Activated CD4-positive, alpha-beta T cell treated with anti-CD3 and anti-CD28 coated beads, Interleukin-2, amount 10 ng/mL, durations not matched to agents 7 days and 5 days (primary cell): Measurements from ENCODE around the gene ALDH16A1. TPM values are rescaled to one million over a fixed set of nuclear protein-coding genes. Genes with fewer than 3 reads are reported as not detected.
A peak's percentile ranks its signal among the peaks of the same experiment; 100 is the strongest.
"Not testable (repeated sequence)": the region's sequence is repeated elsewhere in the genome, so short reads cannot be mapped to it uniquely, and the experiment has no call there.

ENCODE experiments used
- CTCF ChIA-PET: fragments of 350-600 bp; sonication (Branson Sonifier 250); formaldehyde crosslinking; loops from one replicate; lab custom pipeline; 2021; ENCODE audit warnings: antibody characterized with exemption; lab: Charles Lee
- POLR2A ChIA-PET: fragments of 350-600 bp; sonication (Branson Sonifier 250); formaldehyde crosslinking; loops from one replicate; lab custom pipeline; 2021; ENCODE audit warnings: antibody characterized with exemption; lab: Charles Lee
- DNase-seq: peaks from one replicate; pipeline ENCODE4 v3.0.0-alpha.2; 2020
- H3K27ac Mint-ChIP-seq: one replicate; pipeline ENCODE4 v1.8.0; 2021; ENCODE audit warnings: mild to moderate bottlenecking, moderate library complexity, mixed read lengths
- H3K27me3 Mint-ChIP-seq: one replicate; pipeline ENCODE4 v1.8.0; 2021; ENCODE audit warnings: mixed read lengths
- H3K36me3 Mint-ChIP-seq: one replicate; pipeline ENCODE4 v1.8.0; 2021; ENCODE audit warnings: low read depth, mixed read lengths
- H3K4me1 Mint-ChIP-seq: one replicate; pipeline ENCODE4 v1.8.0; 2021; ENCODE audit warnings: mixed read lengths
- H3K4me3 Mint-ChIP-seq: one replicate; pipeline ENCODE4 v1.8.0; 2021; ENCODE audit warnings: mild to moderate bottlenecking, moderate library complexity, mixed read lengths
- H3K9me3 Mint-ChIP-seq: one replicate; pipeline ENCODE4 v1.8.0; 2021; ENCODE audit warnings: mixed read lengths
- total RNA-seq, 2 experiments: library from RNA; stranded (reverse); gene quantifications; one replicate each; pipeline ENCODE4 v1.2.3, GENCODE V29; 2021

The ALDH16A1 gene
- total RNA-seq, 2 experiments from 2014 or later: 49.2 to 60.4 TPM

- peaks cover 60% of the 10 kb centered on the region for H3K4me1 Mint-ChIP-seq
- H3K27me3 Mint-ChIP-seq: peaks cover 32% of the 10 kb centered on the region
- POLR2A ChIA-PET, DNase-seq, H3K9me3 Mint-ChIP-seq: not testable (repeated sequence)
- peaks cover 30% of the 10 kb centered on the region for H3K36me3 Mint-ChIP-seq
- CTCF ChIA-PET: interaction anchor here (0.6 to 1.1 kb wide), 7 partner anchors 20 to 836 kb away, joined by 3 to 4 read pairs (median 3); partner anchors contain the start of gene RRAS
- peak overlapping the region; percentile 91 for H3K27ac Mint-ChIP-seq
- peak overlapping the region; percentile 79 for H3K4me3 Mint-ChIP-seq
Observed at GRCh38 chr19:49444100-49444700, 8.8 kb upstream of the ALDH16A1 start.

DNA sequence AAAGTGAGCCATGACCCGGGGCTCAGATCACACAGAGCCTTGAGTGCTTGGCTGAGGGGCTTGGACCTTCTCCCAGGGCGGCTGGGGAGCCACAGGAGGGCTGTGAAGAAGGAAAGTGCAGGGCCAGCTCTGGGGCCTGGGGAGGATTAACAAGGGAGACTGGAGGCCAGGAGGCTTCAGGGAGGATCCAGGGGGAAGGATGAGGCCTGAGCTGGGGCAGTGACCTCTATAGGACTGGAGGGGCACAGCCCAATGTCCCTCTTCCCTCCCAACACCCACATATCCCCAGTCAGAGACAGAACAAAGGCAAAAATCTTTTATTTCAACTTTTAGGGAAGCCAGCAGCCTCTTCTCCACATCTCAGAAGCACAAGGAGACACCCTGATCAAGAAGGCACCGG is 7.0 kb upstream of the ALDH16A1 start:
- Mint-ChIP-seq H3K9me3 (no peaks in the 10 kb centered on the region), H3K4me3 (no peak overlapping the region), H3K36me3 (peaks cover 39% of the 10 kb centered on the region), H3K27me3 (peaks cover 14% of the 10 kb centered on the region), H3K4me1 (peaks cover 67% of the 10 kb centered on the region), H3K27ac (peak overlapping the region; percentile 41)
- DNase-seq: no peak
- POLR2A ChIA-PET: no interaction called here
- CTCF ChIA-PET: interaction anchor here (0.7 to 1.6 kb wide), 2 partner anchors 54 to 189 kb away, joined by 3 to 6 read pairs; no protein-coding TSS in a partner anchor

DNA sequence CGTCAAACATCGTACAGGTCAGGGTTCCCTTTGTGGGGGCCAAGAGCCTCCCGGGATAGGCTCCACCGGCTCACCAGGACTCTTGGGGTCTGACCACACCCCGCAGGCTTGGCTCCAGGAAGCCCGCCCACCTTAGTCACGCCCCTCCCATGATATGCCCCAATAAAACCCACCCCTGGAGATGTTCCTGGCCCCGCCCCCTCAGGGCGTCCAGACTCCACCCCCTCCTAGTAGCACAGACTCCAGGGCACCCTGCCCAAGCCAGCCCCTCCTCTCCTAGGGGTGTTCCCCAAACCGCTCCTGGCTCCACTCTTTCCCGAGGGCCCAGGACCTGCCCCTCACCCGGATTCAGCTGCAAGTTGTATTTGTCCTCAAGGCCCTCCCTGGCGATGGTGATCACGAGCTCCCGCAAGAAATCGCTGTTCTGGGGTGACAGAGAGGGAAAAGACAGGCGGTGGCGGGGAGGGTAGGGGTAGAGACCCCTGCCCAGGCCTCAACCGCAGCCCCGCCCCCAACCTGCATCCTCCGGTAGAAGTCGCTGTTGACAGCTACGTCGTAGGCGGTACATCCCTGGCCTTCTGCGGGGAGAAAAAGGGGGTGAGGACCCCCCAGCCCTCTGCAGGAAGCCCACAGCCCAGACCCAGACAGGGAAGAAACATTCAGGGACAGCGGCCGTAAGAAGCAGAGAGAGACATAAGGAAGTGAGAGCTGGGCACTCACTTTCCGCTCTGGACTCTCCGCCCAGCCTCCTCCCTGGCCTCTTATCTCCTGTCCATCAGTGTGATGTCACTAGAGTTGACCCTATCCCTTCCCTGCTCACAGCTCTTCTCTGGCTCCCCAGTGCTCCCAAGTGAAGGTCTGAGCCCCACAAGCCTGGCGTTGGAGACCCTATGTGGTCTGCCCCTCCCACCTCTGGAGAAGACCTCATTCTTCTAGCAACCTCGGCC is 5.3 kb upstream of the ALDH16A1 start:
- H3K27ac Mint-ChIP-seq: no peak overlapping the region

GRCh38 chr19:49448432-49448786 is 4.6 kb upstream of the ALDH16A1 start:
- Mint-ChIP-seq H3K9me3 (no peaks in the 10 kb centered on the region), H3K27ac (peak overlapping the region; percentile 68), H3K4me1 (peaks cover 65% of the 10 kb centered on the region), H3K36me3 (peaks cover 46% of the 10 kb centered on the region), H3K27me3 (no peaks in the 10 kb centered on the region), H3K4me3 (no peak overlapping the region)
- ChIA-PET CTCF (interaction anchor here (1.0 kb wide), 1 partner anchor 22 kb away, joined by 5 read pairs; no protein-coding TSS in a partner anchor), POLR2A (no interaction called here)
- no peak for DNase-seq

More for the DNA sequence above, 5.3 kb upstream of the ALDH16A1 start:
- CTCF ChIA-PET: interaction anchor here (1.0 to 1.3 kb wide), 2 partner anchors 23 to 26 kb away, joined by 3 to 5 read pairs; partner anchors contain the start of gene FLT3LG
- Mint-ChIP-seq H3K9me3 (no peaks in the 10 kb centered on the region), H3K27me3 (peaks cover under 1% of the 10 kb centered on the region), H3K36me3 (peaks cover 44% of the 10 kb centered on the region), H3K4me3 (no peak overlapping the region), H3K4me1 (peaks cover 65% of the 10 kb centered on the region)
- DNase-seq: no peak
- POLR2A ChIA-PET: no interaction called here

DNA sequence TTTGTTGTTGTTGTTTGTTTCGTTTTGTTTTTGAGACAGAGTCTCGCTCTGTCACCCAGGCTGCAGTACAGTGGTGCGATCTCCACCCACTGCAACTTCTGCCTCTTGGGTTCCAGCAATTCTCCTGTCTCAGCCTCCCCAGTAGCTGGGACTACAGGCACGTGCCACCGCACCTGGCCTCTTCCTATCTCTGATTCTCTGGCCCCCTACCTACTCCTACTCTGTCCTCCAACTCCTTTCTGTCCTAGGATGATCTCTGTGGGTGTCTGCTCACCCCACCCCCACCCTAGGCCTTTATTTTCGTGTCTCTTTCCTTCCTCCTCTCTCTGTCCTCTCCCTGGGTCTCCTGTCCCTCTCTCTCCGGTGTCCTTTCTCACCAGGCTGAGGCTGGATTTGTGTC is 2.6 kb upstream of the ALDH16A1 start:
- no peaks in the 10 kb centered on the region for H3K27me3 Mint-ChIP-seq
- peaks cover 61% of the 10 kb centered on the region for H3K4me1 Mint-ChIP-seq
- no peak for DNase-seq
- H3K4me3 Mint-ChIP-seq: peak overlapping the region; percentile 98
- CTCF ChIA-PET: interaction anchor here (0.8 to 2.1 kb wide), 5 partner anchors 8 to 23 kb away, joined by 3 to 15 read pairs (median 4); partner anchors contain the start of gene FLT3LG
- H3K36me3 Mint-ChIP-seq: peaks cover 42% of the 10 kb centered on the region
- POLR2A ChIA-PET: no interaction called here
- no peaks in the 10 kb centered on the region for H3K9me3 Mint-ChIP-seq
- peak overlapping the region; percentile 100 for H3K27ac Mint-ChIP-seq

GRCh38 chr19:49451430-49452181 is 1.4 kb upstream of the ALDH16A1 start, which contains the start of gene PIH1D1:
Gene PIH1D1 (minus strand): TSS chr19:49451814. CDS start chr19:49451574, 240 bp downstream.
- H3K36me3 Mint-ChIP-seq: peaks cover 45% of the 10 kb centered on the region
- H3K27ac Mint-ChIP-seq: peak within 1 kb of the TSS; percentile 100
- peaks cover 62% of the 10 kb centered on the region for H3K4me1 Mint-ChIP-seq
- POLR2A ChIA-PET: interaction anchor here (0.9 kb wide), 1 partner anchor 35 kb away, joined by 3 read pairs; no protein-coding TSS in a partner anchor
- peak; percentile 99 for DNase-seq
- CTCF ChIA-PET: interaction anchor here (0.7 to 2.6 kb wide), 11 partner anchors 9 to 60 kb away, joined by 3 to 17 read pairs (median 4); partner anchors contain the start of gene FLT3LG
- H3K4me3 Mint-ChIP-seq: peak within 1 kb of the TSS; percentile 98
- no peaks in the 10 kb centered on the region for H3K9me3 Mint-ChIP-seq
- no peaks in the 10 kb centered on the region for H3K27me3 Mint-ChIP-seq

DNA sequence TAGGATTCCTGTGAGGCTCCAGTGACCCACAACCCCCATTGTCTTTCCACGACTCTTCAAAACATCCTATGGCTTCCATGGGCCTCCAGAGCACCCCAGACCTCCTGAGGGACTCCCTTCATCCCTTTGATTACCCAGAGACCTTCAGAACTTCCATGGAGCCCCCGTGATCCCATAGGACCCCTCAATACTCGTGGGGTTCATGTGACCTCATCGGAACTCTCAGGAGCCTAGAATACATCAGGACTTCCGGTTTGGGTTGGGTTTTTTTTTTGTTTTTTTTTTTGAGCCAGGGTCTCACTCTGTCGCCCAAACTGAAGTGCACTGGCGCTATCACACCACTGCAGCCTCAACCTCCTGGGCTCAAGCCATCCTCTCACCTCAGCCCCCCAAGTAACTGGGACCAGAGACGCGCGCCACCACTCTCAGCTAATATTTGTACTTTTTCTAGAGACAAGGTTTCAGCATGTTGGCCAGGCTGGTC is 774 bp downstream of the ALDH16A1 start:
- CTCF ChIA-PET: interaction anchor here (1.0 to 2.6 kb wide), 5 partner anchors 15 to 63 kb away, joined by 3 to 17 read pairs (median 6); no protein-coding TSS in a partner anchor
- peak; percentile 23 for DNase-seq
- Mint-ChIP-seq H3K27me3 (no peaks in the 10 kb centered on the region), H3K9me3 (no peaks in the 10 kb centered on the region), H3K27ac (peak overlapping the region; percentile 100), H3K4me3 (peak overlapping the region; percentile 98), H3K4me1 (peaks cover 61% of the 10 kb centered on the region), H3K36me3 (peaks cover 39% of the 10 kb centered on the region)
- POLR2A ChIA-PET: interaction anchor here (0.6 to 1.0 kb wide), 4 partner anchors 11 to 177 kb away, joined by 3 to 6 read pairs (median 4); no protein-coding TSS in a partner anchor

DNA sequence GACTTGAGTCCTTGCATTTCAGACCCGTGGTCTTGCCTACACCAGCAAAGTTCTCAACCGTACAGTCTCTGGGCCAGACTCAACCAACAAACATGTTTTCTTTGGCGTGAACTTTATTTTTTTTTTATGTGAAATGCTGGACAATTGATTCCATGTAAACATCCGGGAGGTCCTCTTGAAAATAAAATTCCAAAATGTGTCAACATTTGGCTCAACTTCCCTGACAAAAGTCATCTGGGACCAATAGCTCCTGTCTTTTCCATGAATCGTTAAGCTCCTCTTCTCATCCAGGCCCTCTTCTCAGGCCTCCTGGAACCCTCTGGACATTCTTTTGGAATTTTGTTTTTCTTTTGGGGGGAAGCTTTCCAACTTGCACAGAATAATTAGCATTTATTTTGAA is 2.7 kb downstream of the ALDH16A1 start:
- Mint-ChIP-seq H3K27me3 (no peaks in the 10 kb centered on the region), H3K27ac (peak overlapping the region; percentile 4), H3K4me1 (peaks cover 48% of the 10 kb centered on the region), H3K36me3 (peaks cover 40% of the 10 kb centered on the region), H3K9me3 (no peaks in the 10 kb centered on the region), H3K4me3 (no peak overlapping the region)
- ChIA-PET POLR2A (no interaction called here), CTCF (interaction anchor here (0.6 to 1.5 kb wide), 4 partner anchors 13 to 412 kb away, joined by 3 to 4 read pairs (median 4); partner anchors contain the start of genes FLT3LG and PNKP)
- DNase-seq: no peak

DNA sequence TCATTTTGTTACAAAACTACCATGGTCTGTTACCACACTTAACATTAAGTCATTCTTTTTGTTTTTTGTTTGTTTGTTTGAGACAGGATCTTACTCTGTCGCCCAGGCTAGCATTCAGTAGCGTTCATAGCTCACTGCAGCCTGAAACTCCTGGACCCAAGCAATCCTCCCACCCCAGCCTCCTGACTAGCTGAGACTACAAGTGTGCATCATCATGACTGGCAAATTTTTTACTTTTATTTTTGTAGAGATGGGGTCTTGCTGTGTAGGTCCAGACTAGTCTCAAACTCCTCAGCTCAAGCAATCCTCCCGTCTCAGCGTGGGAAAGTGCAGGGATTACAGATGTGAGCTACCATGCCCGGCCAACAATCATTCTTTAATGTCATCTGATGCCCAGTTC is 3.3 kb downstream of the ALDH16A1 start:
- Mint-ChIP-seq H3K4me3 (no peak overlapping the region), H3K36me3 (peaks cover 38% of the 10 kb centered on the region), H3K27ac (peak overlapping the region; percentile 61), H3K9me3 (no peaks in the 10 kb centered on the region), H3K27me3 (no peaks in the 10 kb centered on the region), H3K4me1 (peaks cover 48% of the 10 kb centered on the region)
- DNase-seq: no peak
- ChIA-PET CTCF (interaction anchor here (0.6 to 1.5 kb wide), 4 partner anchors 13 to 411 kb away, joined by 3 to 4 read pairs (median 4); partner anchors contain the start of genes FLT3LG and PNKP), POLR2A (no interaction called here)

DNA sequence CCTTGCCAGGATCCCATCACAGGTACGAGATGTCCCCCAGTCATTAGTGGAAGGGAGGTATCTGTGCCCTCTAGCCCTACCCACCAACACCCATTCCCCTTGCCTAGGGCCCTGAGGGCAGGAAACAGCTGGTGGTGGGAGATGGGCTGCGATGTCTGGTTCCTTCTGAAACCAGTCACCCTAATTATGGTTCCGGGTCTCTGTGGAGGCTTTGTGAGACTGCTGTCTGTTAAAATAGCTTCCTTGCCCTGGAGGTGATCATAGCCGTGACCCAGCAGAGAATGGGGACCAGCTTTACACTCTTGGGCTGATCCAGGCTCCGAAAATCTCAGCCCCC is 5.5 kb downstream of the ALDH16A1 start:
- ChIA-PET CTCF (interaction anchor here (2.1 kb wide), 1 partner anchor 11 kb away, joined by 9 read pairs; no protein-coding TSS in a partner anchor), POLR2A (no interaction called here)
- Mint-ChIP-seq H3K27me3 (no peaks in the 10 kb centered on the region), H3K27ac (peak overlapping the region; percentile 76), H3K4me3 (no peak overlapping the region), H3K9me3 (no peaks in the 10 kb centered on the region), H3K36me3 (peaks cover 33% of the 10 kb centered on the region), H3K4me1 (peaks cover 34% of the 10 kb centered on the region)
- no peak for DNase-seq

GRCh38 chr19:49459388-49459787 is 6.4 kb downstream of the ALDH16A1 start:
- Mint-ChIP-seq H3K9me3 (no peaks in the 10 kb centered on the region), H3K27me3 (no peaks in the 10 kb centered on the region), H3K27ac (no peak overlapping the region), H3K4me1 (peaks cover 29% of the 10 kb centered on the region), H3K4me3 (no peak overlapping the region), H3K36me3 (peaks cover 34% of the 10 kb centered on the region)
- ChIA-PET CTCF (interaction anchor here (1.0 to 2.1 kb wide), 3 partner anchors 10 to 87 kb away, joined by 3 to 9 read pairs (median 6); partner anchors contain the start of gene FLT3LG), POLR2A (no interaction called here)
- DNase-seq: no peak
